GM21360 (cell line): ENCODE measurements around the gene ZFYVE26.
A peak's percentile ranks its signal among the peaks of the same experiment; 100 is the strongest.
"Not testable (repeated sequence)": the region's sequence is repeated elsewhere in the genome, so short reads cannot be mapped to it uniquely, and the experiment has no call there.

ENCODE experiments used
- ATAC-seq: cut with Tn5 transposase; IDR thresholded peaks from one replicate; pipeline ENCODE4 v1.9.1; 2021; ENCODE audit warnings: mild to moderate bottlenecking, moderate library complexity; ENCODE audit not compliant: unreplicated experiment

The ZFYVE26 gene

GRCh38 chr14:67816326-67817002 is at the start of gene ZFYVE26:
TSS of gene ZFYVE26 (minus strand) at chr14:67816590. CDS start at chr14:67815963, 627 bp downstream.
- peak; percentile 69 for ATAC-seq

- no peak for ATAC-seq
These were observed 46.8 kb upstream of the ZFYVE26 start for GRCh38 chr14:67863223-67863622.

GRCh38 chr14:67859169-67859749 is 42.9 kb upstream of the ZFYVE26 start:
- no peak for ATAC-seq

GRCh38 chr14:67857778-67858350 is 41.5 kb upstream of the ZFYVE26 start:
- no peak for ATAC-seq

GRCh38 chr14:67856827-67857226 is 40.4 kb upstream of the ZFYVE26 start:
- ATAC-seq = no peak

GRCh38 chr14:67853715-67854114 is 37.3 kb upstream of the ZFYVE26 start:
- no peak for ATAC-seq

GRCh38 chr14:67852926-67853604 is 36.7 kb upstream of the ZFYVE26 start:
- ATAC-seq = no peak

- ATAC-seq = no peak
These were observed 35.5 kb upstream of the ZFYVE26 start for GRCh38 chr14:67851785-67852410.

- no peak for ATAC-seq
These were observed 33.9 kb upstream of the ZFYVE26 start for GRCh38 chr14:67850066-67850830.

- no peak for ATAC-seq
These were observed 29.7 kb upstream of the ZFYVE26 start for GRCh38 chr14:67846029-67846610.

GRCh38 chr14:67837011-67837624 is 20.7 kb upstream of the ZFYVE26 start:
- no peak for ATAC-seq

- no peak for ATAC-seq
These were observed 19.2 kb upstream of the ZFYVE26 start for GRCh38 chr14:67835596-67835995.

GRCh38 chr14:67833403-67833802 is 17.0 kb upstream of the ZFYVE26 start:
- ATAC-seq = no peak

- no peak for ATAC-seq
These were observed 14.7 kb upstream of the ZFYVE26 start for GRCh38 chr14:67831113-67831512.

GRCh38 chr14:67821121-67821520 is 4.7 kb upstream of the ZFYVE26 start:
- ATAC-seq = no peak

- no peak for ATAC-seq
These were observed 4.1 kb upstream of the ZFYVE26 start for GRCh38 chr14:67820428-67820971.

- peak; percentile 44 for ATAC-seq
These were observed 3.4 kb upstream of the ZFYVE26 start, which contains the start of gene RAD51B for GRCh38 chr14:67819563-67820421. TSS of gene RAD51B (plus strand) at chr14:67819779.

- not testable (repeated sequence) for ATAC-seq
These were observed 2.1 kb upstream of the ZFYVE26 start for GRCh38 chr14:67818476-67818875.
